Astrocyte (in vitro differentiated cells and primary cell): ENCODE measurements around the gene SPSB1.

ENCODE experiments used
- EZH2 ChIP-seq: IDR thresholded peaks from 2 replicates; pipeline ENCODE4 v1.6.1; 2012; ENCODE audit warnings: mild to moderate bottlenecking, low read length, inconsistent platforms; ENCODE audit not compliant: insufficient read depth
- TF ChIP-seq, protein P1 (sequence below): IDR thresholded peaks from 2 replicates; pipeline ENCODE4 v1.5.1; 2011; ENCODE audit warnings: low read depth, mild to moderate bottlenecking, inconsistent platforms, low read length, moderate library complexity; ENCODE audit not compliant: insufficient read depth

DNA sequence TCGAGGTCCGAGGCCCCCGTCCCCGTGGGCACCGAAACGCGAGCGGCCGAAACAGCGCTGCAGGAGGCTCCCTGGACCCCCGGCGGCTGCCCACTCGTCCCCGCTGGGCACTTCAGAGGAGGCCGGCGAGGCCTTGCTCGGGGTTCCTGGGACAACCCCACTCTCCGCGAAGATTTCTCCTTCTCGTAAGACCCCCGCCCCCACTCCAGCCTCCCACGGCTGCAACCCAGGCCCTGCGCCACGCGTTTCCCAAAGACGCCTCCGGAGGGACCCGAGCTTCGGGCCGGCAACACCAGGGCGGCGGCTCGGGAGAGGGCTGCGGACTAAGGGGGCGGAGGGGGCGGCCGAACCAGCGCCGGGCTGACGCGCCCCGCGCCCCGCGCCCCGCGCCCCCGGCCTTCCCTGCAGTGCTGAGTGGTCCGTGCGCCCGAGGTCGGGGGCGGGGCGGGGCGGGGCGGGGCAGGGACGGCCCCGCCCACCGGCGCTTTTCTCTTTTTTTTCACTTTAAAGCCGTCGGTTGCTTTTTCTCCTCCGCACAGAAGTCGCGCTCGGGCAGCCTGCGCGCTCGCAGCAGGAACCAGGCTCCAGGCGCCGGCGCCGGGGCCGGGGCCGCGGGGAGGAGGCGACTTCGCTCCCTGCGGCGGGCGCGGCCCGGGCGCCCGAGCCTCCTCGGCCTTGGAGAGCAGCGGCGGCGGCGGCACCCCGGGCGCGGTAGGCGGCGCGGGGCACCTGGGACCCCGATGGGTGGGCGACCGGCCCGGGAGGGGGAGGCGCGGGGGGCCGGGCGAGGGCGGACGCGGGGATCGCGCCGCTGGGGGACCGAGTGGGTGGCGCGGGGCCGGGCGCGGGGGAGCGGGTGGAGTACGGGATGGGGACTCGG is at the start of gene SPSB1:
- TF ChIP-seq, protein P1, sequence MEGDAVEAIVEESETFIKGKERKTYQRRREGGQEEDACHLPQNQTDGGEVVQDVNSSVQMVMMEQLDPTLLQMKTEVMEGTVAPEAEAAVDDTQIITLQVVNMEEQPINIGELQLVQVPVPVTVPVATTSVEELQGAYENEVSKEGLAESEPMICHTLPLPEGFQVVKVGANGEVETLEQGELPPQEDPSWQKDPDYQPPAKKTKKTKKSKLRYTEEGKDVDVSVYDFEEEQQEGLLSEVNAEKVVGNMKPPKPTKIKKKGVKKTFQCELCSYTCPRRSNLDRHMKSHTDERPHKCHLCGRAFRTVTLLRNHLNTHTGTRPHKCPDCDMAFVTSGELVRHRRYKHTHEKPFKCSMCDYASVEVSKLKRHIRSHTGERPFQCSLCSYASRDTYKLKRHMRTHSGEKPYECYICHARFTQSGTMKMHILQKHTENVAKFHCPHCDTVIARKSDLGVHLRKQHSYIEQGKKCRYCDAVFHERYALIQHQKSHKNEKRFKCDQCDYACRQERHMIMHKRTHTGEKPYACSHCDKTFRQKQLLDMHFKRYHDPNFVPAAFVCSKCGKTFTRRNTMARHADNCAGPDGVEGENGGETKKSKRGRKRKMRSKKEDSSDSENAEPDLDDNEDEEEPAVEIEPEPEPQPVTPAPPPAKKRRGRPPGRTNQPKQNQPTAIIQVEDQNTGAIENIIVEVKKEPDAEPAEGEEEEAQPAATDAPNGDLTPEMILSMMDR, result no peak
- no peak for TF ChIP-seq EZH2
